Measurements from ENCODE around the gene CAPN2. TPM values are rescaled to one million over a fixed set of nuclear protein-coding genes. Genes with fewer than 3 reads are reported as not detected.

Gene CAPN2
- total RNA-seq, 1 donor from 2014 or later, result 151 TPM

- H3K27ac Mint-ChIP-seq, result peak overlapping the region; percentile 6
These were observed 2.7 kb upstream of the CAPN2 start for GRCh38 chr1:223709598-223709997.

DNA sequence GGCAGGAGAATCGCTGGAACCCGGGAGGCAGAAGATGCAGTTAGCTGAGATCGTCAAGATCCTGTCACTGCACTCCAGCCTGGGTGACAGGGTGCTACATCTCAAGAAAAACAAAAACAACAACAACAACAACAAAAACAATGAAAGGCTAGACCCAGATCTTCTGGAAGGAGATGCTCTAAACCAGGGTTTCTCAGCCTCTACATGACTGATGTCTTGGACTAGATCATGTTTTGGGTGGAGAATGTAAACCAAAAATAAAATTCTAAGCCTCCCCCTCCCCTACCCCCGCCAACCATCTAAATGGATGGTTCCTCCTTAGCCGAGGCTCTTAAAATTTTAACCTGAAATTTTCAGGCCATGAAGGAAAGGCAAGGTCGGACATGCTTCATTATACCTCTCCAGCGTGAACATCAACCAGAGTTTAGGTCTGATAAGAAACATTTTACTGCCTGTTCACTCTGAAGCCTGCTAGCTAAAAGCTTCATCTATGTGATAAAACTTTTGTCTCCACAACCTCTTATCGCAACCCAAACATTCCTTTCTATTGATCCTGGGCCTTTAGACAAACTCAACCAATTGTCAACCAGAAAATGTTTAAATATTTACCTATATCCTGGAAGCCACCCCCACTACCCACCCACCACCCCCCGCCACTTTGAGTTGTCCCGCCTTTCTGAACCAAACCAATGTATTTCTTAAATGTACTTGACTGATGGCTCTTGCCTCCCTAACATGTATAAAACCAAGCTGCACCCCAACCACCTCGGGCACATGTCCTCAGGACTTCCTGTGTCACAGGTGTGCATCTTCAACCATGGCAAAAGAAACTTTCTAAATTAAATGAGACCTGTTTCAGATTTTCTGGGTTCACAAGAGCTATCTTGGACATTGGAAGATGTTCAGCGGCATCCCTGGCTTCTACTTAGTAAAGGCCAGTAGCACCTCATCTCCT lies 1.9 kb upstream of the CAPN2 start:
- no peaks in the 10 kb centered on the region for H3K27me3 Mint-ChIP-seq (ENCODE audit: low read depth)
- DNase-seq (ENCODE audit: low spot score in 2 of 2, unreplicated experiment in 2 of 2), result no peak
- H3K4me1 Mint-ChIP-seq, result peaks cover 55% of the 10 kb centered on the region
- no peak overlapping the region for H3K27ac Mint-ChIP-seq
- TF ChIP-seq CTCF (IDR thresholded peaks at IDR 0.05; ENCODE audit: unreplicated experiment), result no peak
- no peak overlapping the region for H3K4me3 Mint-ChIP-seq
- no peaks in the 10 kb centered on the region for H3K9me3 Mint-ChIP-seq
- H3K36me3 Mint-ChIP-seq, result no peaks in the 10 kb centered on the region

More at GRCh38 chr1:223709598-223709997, 2.7 kb upstream of the CAPN2 start:
- TF ChIP-seq CTCF (IDR thresholded peaks at IDR 0.05; ENCODE audit: unreplicated experiment), result no peak
- Mint-ChIP-seq H3K9me3 (no peaks in the 10 kb centered on the region), H3K4me3 (no peak overlapping the region), H3K4me1 (peaks cover 53% of the 10 kb centered on the region), H3K27me3 (ENCODE audit: low read depth) (no peaks in the 10 kb centered on the region), H3K36me3 (no peaks in the 10 kb centered on the region)
- no peak for DNase-seq (ENCODE audit: low spot score in 2 of 2, unreplicated experiment in 2 of 2)

- no peaks in the 10 kb centered on the region for H3K27me3 Mint-ChIP-seq (ENCODE audit: low read depth)
- H3K27ac Mint-ChIP-seq, result peak overlapping the region; percentile 37
- H3K9me3 Mint-ChIP-seq, result no peaks in the 10 kb centered on the region
These were observed 1.2 kb upstream of the CAPN2 start for GRCh38 chr1:223711173-223711572.

DNA sequence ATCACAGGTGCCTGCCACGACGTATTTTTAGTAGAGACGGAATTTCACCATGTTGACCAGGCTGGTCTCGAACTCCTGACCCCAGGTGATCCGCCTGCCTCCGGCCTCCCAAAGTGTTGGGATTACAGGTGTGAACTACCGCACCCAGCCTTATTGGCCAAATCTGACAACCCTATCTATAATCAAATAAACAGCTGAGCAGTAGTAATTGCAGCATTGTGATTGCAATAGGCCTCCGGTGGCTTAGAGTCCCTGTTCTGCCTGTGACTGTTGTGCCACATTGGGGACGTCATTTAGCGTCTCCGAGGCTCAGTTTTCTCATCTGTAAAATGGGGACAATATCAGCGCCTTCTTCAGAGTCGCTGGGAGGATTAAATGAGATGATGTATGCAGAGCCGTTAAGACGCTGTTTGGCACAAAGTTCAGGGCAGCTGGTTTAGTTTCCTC lies 569 bp upstream of the CAPN2 start:
- Mint-ChIP-seq H3K27ac (peak overlapping the region; percentile 68), H3K27me3 (ENCODE audit: low read depth) (no peaks in the 10 kb centered on the region), H3K4me1 (peaks cover 51% of the 10 kb centered on the region), H3K4me3 (peak overlapping the region; percentile 52), H3K9me3 (no peaks in the 10 kb centered on the region), H3K36me3 (no peaks in the 10 kb centered on the region)
- no peak for TF ChIP-seq CTCF (IDR thresholded peaks at IDR 0.05; ENCODE audit: unreplicated experiment)
- DNase-seq (ENCODE audit: low spot score in 2 of 2, unreplicated experiment in 2 of 2), result no peak

More at GRCh38 chr1:223711173-223711572, 1.2 kb upstream of the CAPN2 start:
- Mint-ChIP-seq H3K4me3 (peak overlapping the region; percentile 52), H3K4me1 (peaks cover 50% of the 10 kb centered on the region), H3K36me3 (no peaks in the 10 kb centered on the region)
- no peak for DNase-seq (ENCODE audit: low spot score in 2 of 2, unreplicated experiment in 2 of 2)
- TF ChIP-seq CTCF (IDR thresholded peaks at IDR 0.05; ENCODE audit: unreplicated experiment), result no peak

- H3K27ac Mint-ChIP-seq, result peak overlapping the region; percentile 84
- no peaks in the 10 kb centered on the region for H3K27me3 Mint-ChIP-seq (ENCODE audit: low read depth)
- DNase-seq (ENCODE audit: low spot score in 2 of 2, unreplicated experiment in 2 of 2), result peak in 1 of 2 experiments; percentile 58
- H3K4me1 Mint-ChIP-seq, result peaks cover 44% of the 10 kb centered on the region
- peak overlapping the region; percentile 90 for H3K4me3 Mint-ChIP-seq
- no peak for TF ChIP-seq CTCF (IDR thresholded peaks at IDR 0.05; ENCODE audit: unreplicated experiment)
- H3K9me3 Mint-ChIP-seq, result no peaks in the 10 kb centered on the region
- H3K36me3 Mint-ChIP-seq, result peaks cover 3% of the 10 kb centered on the region
These were observed 623 bp downstream of the CAPN2 start for GRCh38 chr1:223712850-223713474.

All from mesothelial cell of epicardium (in vitro differentiated cells).